HUES48 (cell line): ENCODE measurements around the gene THAP5.
A peak's percentile ranks its signal among the peaks of the same experiment; 100 is the strongest.

ENCODE experiments used
- H3K27ac ChIP-seq: one replicate; pipeline ENCODE4 v1.7.0; 2013; ENCODE audit warnings: low read depth, low read length, inconsistent platforms
- H3K27me3 ChIP-seq: 2 replicates; pipeline ENCODE4 v1.6.1; 2013; ENCODE audit warnings: mild to moderate bottlenecking, low read length; ENCODE audit not compliant: control insufficient read depth, insufficient read depth
- H3K36me3 ChIP-seq: 2 replicates; pipeline ENCODE4 v1.6.1; 2013; ENCODE audit warnings: low read length; ENCODE audit not compliant: control insufficient read depth, insufficient read depth
- H3K4me1 ChIP-seq: 2 replicates; pipeline ENCODE4 v1.6.1; 2013; ENCODE audit warnings: mild to moderate bottlenecking, low read length; ENCODE audit not compliant: control insufficient read depth, insufficient read depth
- H3K4me3 ChIP-seq: 2 replicates; pipeline ENCODE4 v1.5.1; 2013; ENCODE audit warnings: mild to moderate bottlenecking, low read depth, low read length
- H3K9ac ChIP-seq: 2 replicates; pipeline ENCODE4 v1.6.1; 2013; ENCODE audit warnings: mild to moderate bottlenecking, low read depth, low read length, moderate library complexity
- H3K9me3 ChIP-seq: 2 replicates; pipeline ENCODE4 v1.6.1; 2013; ENCODE audit warnings: low read length; ENCODE audit not compliant: control insufficient read depth, insufficient read depth

THAP5 gene

DNA sequence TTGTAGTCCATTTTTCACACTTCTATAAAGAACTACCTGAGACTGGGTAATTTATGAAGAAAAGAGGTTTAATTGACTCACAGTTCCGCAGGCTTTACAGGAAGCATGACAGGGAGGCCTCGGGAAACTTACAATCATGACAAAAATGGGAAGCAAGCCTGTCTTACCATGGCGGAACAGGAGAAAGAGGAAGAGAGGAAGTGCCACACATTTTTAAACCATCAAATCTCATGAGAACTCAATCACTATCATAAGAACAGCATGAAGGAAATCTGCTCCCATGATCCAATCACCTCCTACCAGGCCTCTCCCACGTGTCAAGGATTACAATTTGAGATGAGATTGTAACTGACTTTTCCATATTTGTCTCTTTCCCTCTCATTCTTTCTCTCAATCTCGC, 34.2 kb downstream of the THAP5 start:
- no peaks in the 10 kb centered on the region for H3K36me3 ChIP-seq
- H3K9ac ChIP-seq, result no peak overlapping the region
- no peaks in the 10 kb centered on the region for H3K9me3 ChIP-seq
- H3K27ac ChIP-seq, result no peak overlapping the region
- H3K4me1 ChIP-seq, result no peaks in the 10 kb centered on the region
- H3K4me3 ChIP-seq, result no peak overlapping the region
- H3K27me3 ChIP-seq, result no peaks in the 10 kb centered on the region

GRCh38 chr7:108533712-108534111, 35.8 kb downstream of the THAP5 start:
- Histone ChIP-seq H3K27me3 (no peaks in the 10 kb centered on the region), H3K9me3 (no peaks in the 10 kb centered on the region), H3K27ac (no peak overlapping the region), H3K36me3 (no peaks in the 10 kb centered on the region), H3K9ac (no peak overlapping the region), H3K4me3 (no peak overlapping the region), H3K4me1 (no peaks in the 10 kb centered on the region)

DNA sequence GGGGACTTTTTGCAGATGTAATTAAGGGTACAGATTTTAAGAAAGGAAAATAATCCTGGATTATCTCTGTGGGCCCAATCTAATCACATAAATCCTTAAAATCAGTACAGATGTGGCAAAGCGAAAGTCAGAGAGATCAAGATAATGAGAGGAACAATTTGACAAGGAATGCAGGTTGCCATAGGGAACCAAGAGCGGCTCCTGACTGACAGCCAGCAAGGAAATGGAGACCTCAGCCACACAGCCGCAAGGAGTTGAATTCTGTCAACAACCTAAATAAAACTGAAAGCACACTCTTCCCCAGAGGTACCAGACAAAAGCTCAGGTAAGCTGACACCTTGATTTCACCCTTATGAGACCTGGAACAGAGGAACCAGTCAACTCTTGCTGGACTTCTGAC, 40.2 kb downstream of the THAP5 start:
- Histone ChIP-seq H3K4me3 (no peak overlapping the region), H3K36me3 (no peaks in the 10 kb centered on the region)

DNA sequence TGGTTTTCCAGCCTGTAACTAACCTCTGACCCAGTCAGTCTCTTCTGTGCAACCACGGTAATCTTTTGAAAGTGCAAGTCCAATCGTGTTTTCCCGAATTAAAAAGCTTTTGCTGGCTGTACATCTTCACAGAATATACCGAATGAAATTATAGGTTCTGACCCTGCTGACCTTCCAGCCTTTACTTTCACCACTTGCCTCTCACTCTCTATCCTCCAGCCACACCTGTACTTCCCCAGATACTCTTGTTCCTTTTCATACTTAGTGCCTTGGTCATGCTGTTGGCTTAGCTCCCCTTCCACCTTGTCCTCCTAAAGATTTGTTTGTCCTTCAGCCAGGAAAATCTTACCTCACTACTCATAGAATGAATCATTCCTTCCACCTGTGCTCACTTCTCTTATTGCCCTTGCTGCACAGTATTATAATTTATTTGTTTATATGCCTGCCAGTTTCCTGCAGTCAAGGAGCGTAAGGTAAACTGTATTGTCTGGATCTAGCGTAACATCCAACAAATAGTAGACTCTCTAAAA, 41.3 kb downstream of the THAP5 start:
- no peaks in the 10 kb centered on the region for H3K9me3 ChIP-seq
- no peak overlapping the region for H3K9ac ChIP-seq
- H3K4me1 ChIP-seq, result peaks cover 28% of the 10 kb centered on the region
- no peaks in the 10 kb centered on the region for H3K36me3 ChIP-seq
- H3K27ac ChIP-seq, result no peak overlapping the region
- H3K27me3 ChIP-seq, result no peaks in the 10 kb centered on the region
- H3K4me3 ChIP-seq, result no peak overlapping the region

More for the DNA sequence above, 40.2 kb downstream of the THAP5 start:
- no peaks in the 10 kb centered on the region for H3K27me3 ChIP-seq
- no peaks in the 10 kb centered on the region for H3K9me3 ChIP-seq
- H3K9ac ChIP-seq, result no peak overlapping the region
- peaks cover 17% of the 10 kb centered on the region for H3K4me1 ChIP-seq
- H3K27ac ChIP-seq, result no peak overlapping the region

GRCh38 chr7:108526768-108527017, 42.8 kb downstream of the THAP5 start:
- H3K9me3 ChIP-seq, result no peaks in the 10 kb centered on the region
- no peaks in the 10 kb centered on the region for H3K36me3 ChIP-seq
- H3K27me3 ChIP-seq, result no peaks in the 10 kb centered on the region
- H3K9ac ChIP-seq, result peak overlapping the region; percentile 46
- peak overlapping the region; percentile 95 for H3K4me3 ChIP-seq
- H3K4me1 ChIP-seq, result peaks cover 43% of the 10 kb centered on the region
- peak overlapping the region; percentile 99 for H3K27ac ChIP-seq

DNA sequence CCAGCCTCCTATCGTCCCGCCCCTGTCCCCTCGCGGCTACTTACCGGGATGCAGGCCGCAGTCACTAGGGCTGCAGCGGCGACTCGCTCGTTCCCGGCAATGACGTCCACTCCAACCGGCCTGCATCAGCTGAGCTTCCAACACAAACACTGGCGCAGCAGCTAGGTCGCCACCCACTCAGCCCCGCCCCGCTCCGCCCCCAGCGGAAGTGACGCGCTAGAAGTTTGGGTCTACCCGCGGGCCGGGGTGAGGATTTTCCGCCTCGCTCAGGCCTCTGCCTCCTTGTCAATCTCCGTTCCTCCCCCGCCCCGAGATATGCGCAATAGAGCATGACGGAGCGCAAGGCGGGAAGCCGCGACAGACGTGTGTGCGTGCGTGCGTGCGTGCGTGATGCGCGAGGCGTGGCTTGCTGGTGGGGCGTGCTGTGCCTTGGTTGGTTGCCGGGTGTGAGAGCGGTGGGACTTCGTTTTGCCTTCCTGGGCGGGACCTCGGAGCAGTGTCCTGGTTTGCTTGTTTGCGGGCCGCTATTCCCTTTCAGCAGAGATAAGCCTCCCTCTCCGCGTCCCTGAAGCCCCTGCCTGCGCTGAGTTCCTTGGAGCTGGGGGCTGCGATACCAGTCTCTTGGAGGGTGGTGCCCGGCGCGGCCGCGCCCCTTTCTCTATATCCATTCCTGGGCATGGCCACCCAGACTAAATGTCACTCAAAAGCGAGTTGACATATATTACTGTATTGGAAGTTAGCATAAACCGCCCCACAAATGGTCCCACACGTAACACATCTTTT, 43.3 kb downstream of the THAP5 start, which contains the start of gene PNPLA8:
PNPLA8 (minus strand) TSS at position 151 of the 783 bp plus-strand sequence. CDS start 10,644 bp downstream, outside the sequence.
- Histone ChIP-seq H3K9me3 (no peaks in the 10 kb centered on the region), H3K9ac (peak within 1 kb of the TSS; percentile 82), H3K4me3 (peak within 1 kb of the TSS; percentile 95), H3K27ac (peak within 1 kb of the TSS; percentile 99), H3K27me3 (no peaks in the 10 kb centered on the region), H3K4me1 (peaks cover 49% of the 10 kb centered on the region), H3K36me3 (no peaks in the 10 kb centered on the region)

- H3K36me3 ChIP-seq, result no peaks in the 10 kb centered on the region
- peaks cover 50% of the 10 kb centered on the region for H3K4me1 ChIP-seq
- no peaks in the 10 kb centered on the region for H3K9me3 ChIP-seq
- peak overlapping the region; percentile 95 for H3K4me3 ChIP-seq
- peak overlapping the region; percentile 82 for H3K9ac ChIP-seq
- H3K27me3 ChIP-seq, result no peaks in the 10 kb centered on the region
- H3K27ac ChIP-seq, result peak overlapping the region; percentile 99
Observed at GRCh38 chr7:108525327-108525984, 44.0 kb downstream of the THAP5 start.

DNA sequence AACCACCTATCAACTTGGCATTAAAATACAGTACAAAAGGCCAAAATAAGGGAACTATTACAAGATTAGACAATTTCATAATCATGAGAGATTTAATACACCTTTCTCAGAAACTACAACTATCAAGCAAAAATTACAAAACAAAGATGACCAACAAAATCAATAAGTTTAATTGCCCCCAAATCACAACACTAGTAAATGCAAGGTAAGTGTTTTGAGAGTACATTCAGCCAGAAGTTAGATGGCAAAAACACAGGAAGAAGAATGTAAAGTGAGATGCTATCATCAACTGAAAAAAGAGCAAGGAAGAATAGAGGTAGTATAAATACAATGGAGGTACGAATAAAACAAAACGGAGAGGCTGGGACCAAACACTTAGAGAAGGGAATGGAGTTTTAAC, 46.7 kb downstream of the THAP5 start:
- H3K27ac ChIP-seq, result peak overlapping the region; percentile 44
- no peaks in the 10 kb centered on the region for H3K27me3 ChIP-seq
- no peak overlapping the region for H3K9ac ChIP-seq
- H3K9me3 ChIP-seq, result no peaks in the 10 kb centered on the region
- peaks cover 50% of the 10 kb centered on the region for H3K4me1 ChIP-seq
- no peak overlapping the region for H3K4me3 ChIP-seq
- H3K36me3 ChIP-seq, result peaks cover 9% of the 10 kb centered on the region

DNA sequence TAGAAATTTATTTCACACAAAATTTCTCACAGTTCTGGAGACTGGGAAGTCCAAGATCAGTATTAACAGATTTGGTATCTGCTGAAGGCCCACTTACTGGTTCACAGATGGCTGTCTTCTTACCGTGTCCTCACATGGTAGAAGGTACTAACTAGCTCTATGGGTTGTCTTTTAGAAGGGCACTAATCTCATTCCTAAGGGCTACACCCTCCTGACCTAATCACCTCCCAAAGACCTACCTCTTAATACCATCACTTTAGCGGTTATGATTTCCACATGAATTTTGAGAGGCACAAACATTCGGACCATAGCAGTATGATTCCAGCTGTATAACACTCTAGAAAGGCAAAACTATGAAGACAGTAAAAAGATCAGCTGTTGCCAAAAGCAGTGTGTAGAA, 51.6 kb downstream of the THAP5 start:
- Histone ChIP-seq H3K27ac (no peak overlapping the region), H3K9ac (no peak overlapping the region), H3K36me3 (peaks cover 38% of the 10 kb centered on the region), H3K4me3 (no peak overlapping the region), H3K27me3 (no peaks in the 10 kb centered on the region), H3K9me3 (no peaks in the 10 kb centered on the region), H3K4me1 (peaks cover 19% of the 10 kb centered on the region)

- H3K36me3 ChIP-seq, result peaks cover 55% of the 10 kb centered on the region
- no peak overlapping the region for H3K27ac ChIP-seq
- no peak overlapping the region for H3K4me3 ChIP-seq
- no peaks in the 10 kb centered on the region for H3K27me3 ChIP-seq
- H3K4me1 ChIP-seq, result no peaks in the 10 kb centered on the region
- no peaks in the 10 kb centered on the region for H3K9me3 ChIP-seq
- H3K9ac ChIP-seq, result no peak overlapping the region
Observed at GRCh38 chr7:108515630-108516029, 53.9 kb downstream of the THAP5 start.

GRCh38 chr7:108515013-108515412, 54.5 kb downstream of the THAP5 start:
- H3K9me3 ChIP-seq, result no peaks in the 10 kb centered on the region
- peaks cover 53% of the 10 kb centered on the region for H3K36me3 ChIP-seq
- H3K27me3 ChIP-seq, result no peaks in the 10 kb centered on the region
- H3K27ac ChIP-seq, result no peak overlapping the region
- H3K4me3 ChIP-seq, result no peak overlapping the region
- no peak overlapping the region for H3K9ac ChIP-seq
- no peaks in the 10 kb centered on the region for H3K4me1 ChIP-seq
